ENCODE results near the gene TANGO6. TPM values are rescaled to one million over a fixed set of nuclear protein-coding genes. Genes with fewer than 3 reads are reported as not detected.

Gene TANGO6
- polyA plus RNA-seq, 1 experiment = 14.6 TPM

DNA sequence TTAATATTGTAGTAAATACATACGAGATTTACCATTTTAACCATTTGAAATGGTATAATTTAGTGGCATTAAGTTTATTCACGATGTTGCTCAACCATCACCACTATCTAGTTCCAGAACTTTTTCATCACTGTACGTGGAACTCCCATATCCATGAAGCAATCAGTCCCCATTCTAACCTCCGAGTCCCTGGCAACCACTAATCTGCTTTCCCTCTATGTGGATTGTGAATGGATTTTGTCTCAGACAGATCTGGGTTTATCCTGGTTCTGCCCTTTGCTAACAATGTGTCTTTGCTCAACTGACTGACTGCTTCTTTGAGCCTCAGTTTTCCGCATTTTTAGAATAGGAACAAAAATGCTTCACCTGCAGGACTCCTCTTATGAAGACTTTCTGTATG is 51.4 kb downstream of the TANGO6 start:
- CTCF ChIA-PET = interaction anchor here (11.7 kb wide), 1 partner anchor 229 kb away, joined by 146 read pairs; no protein-coding TSS in a partner anchor
- Histone ChIP-seq H3K36me3 (ENCODE audit: control insufficient read depth, insufficient read depth, low read length) (no peaks in the 10 kb centered on the region), H3K27me3 (ENCODE audit: control insufficient read depth, insufficient read depth, low read length) (no peaks in the 10 kb centered on the region), H3K4me3 (ENCODE audit: low read depth, low read length) (no peak overlapping the region)
- no peak for DNase-seq (ENCODE audit: low read depth)
- POLR2A ChIA-PET = no interaction called here
- TF ChIP-seq, protein P1, sequence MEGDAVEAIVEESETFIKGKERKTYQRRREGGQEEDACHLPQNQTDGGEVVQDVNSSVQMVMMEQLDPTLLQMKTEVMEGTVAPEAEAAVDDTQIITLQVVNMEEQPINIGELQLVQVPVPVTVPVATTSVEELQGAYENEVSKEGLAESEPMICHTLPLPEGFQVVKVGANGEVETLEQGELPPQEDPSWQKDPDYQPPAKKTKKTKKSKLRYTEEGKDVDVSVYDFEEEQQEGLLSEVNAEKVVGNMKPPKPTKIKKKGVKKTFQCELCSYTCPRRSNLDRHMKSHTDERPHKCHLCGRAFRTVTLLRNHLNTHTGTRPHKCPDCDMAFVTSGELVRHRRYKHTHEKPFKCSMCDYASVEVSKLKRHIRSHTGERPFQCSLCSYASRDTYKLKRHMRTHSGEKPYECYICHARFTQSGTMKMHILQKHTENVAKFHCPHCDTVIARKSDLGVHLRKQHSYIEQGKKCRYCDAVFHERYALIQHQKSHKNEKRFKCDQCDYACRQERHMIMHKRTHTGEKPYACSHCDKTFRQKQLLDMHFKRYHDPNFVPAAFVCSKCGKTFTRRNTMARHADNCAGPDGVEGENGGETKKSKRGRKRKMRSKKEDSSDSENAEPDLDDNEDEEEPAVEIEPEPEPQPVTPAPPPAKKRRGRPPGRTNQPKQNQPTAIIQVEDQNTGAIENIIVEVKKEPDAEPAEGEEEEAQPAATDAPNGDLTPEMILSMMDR (IDR thresholded peaks at IDR 0.05; ENCODE audit: insufficient read depth, low read depth, low read length) = no peak

DNA sequence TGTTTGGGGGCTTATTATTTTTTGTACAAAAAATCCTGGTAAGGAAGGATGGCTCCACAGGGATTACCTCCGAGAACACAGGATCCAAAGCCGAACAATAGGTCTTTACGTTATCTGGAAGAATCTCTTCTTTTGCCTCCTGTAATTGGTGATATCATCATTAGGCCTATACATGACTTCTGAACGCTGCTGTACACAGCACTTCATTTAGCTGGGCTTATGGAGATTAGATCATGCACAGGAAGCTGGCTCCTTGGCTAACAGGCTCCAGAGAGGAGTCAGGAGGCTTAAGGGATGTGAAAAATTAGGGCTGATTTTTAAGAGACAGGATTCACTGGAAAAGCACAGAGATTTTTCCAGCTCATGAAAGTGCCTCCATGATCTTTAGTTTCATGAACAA is 54.7 kb downstream of the TANGO6 start:
- CTCF ChIA-PET = interaction anchor here (1.1 to 11.7 kb wide), 4 partner anchors 51 to 377 kb away, joined by 3 to 146 read pairs (median 6); no protein-coding TSS in a partner anchor
- Histone ChIP-seq H3K27me3 (ENCODE audit: control insufficient read depth, insufficient read depth, low read length) (no peaks in the 10 kb centered on the region), H3K4me3 (ENCODE audit: low read depth, low read length) (no peak overlapping the region), H3K36me3 (ENCODE audit: control insufficient read depth, insufficient read depth, low read length) (no peaks in the 10 kb centered on the region)
- TF ChIP-seq, protein P1 (IDR thresholded peaks at IDR 0.05; ENCODE audit: insufficient read depth, low read depth, low read length) = no peak
- POLR2A ChIA-PET = no interaction called here
- no peak for DNase-seq (ENCODE audit: low read depth)

GRCh38 chr16:68900009-68900408 is 56.7 kb downstream of the TANGO6 start:
- Histone ChIP-seq H3K4me3 (ENCODE audit: low read depth, low read length) (no peak overlapping the region), H3K36me3 (ENCODE audit: control insufficient read depth, insufficient read depth, low read length) (no peaks in the 10 kb centered on the region), H3K27me3 (ENCODE audit: control insufficient read depth, insufficient read depth, low read length) (no peaks in the 10 kb centered on the region)
- ChIA-PET POLR2A (no interaction called here), CTCF (interaction anchor here (11.7 kb wide), 1 partner anchor 223 kb away, joined by 146 read pairs; no protein-coding TSS in a partner anchor)
- TF ChIP-seq, protein P1 (IDR thresholded peaks at IDR 0.05; ENCODE audit: insufficient read depth, low read depth, low read length) = no peak
- no peak for DNase-seq (ENCODE audit: low read depth)

- Histone ChIP-seq H3K27me3 (ENCODE audit: control insufficient read depth, insufficient read depth, low read length) (no peaks in the 10 kb centered on the region), H3K36me3 (ENCODE audit: control insufficient read depth, insufficient read depth, low read length) (no peaks in the 10 kb centered on the region), H3K4me3 (ENCODE audit: low read depth, low read length) (no peak overlapping the region)
- DNase-seq (ENCODE audit: low read depth) = peak; percentile 25
- TF ChIP-seq, protein P1 (IDR thresholded peaks at IDR 0.05; ENCODE audit: insufficient read depth, low read depth, low read length) = peak; percentile 74
- POLR2A ChIA-PET = interaction anchor here (0.7 kb wide), 1 partner anchor 69 kb away, joined by 4 read pairs; no protein-coding TSS in a partner anchor
- CTCF ChIA-PET = interaction anchor here (0.7 to 11.7 kb wide), 17 partner anchors 8 to 312 kb away, joined by 3 to 146 read pairs (median 4); no protein-coding TSS in a partner anchor
These were observed 59.0 kb downstream of the TANGO6 start for GRCh38 chr16:68902003-68902968.

DNA sequence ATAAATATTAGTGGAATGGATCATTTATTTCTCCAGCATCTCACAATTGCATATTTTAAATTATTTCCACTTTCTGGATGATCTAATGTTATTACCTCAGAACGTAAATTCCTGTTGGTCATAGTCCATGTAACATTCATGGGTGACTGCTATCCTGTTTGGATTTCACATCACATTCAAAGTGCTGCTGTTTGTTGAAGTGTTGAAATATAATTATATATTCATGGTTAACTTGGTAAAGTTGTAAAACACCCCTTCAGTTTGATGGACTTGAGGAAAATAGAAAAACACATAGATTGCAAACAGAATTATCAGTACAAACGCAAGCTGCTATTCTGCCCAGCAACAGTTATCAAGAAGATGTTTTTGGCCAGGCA is 59.6 kb downstream of the TANGO6 start:
- Histone ChIP-seq H3K27me3 (ENCODE audit: control insufficient read depth, insufficient read depth, low read length) (no peaks in the 10 kb centered on the region), H3K4me3 (ENCODE audit: low read depth, low read length) (no peak overlapping the region), H3K36me3 (ENCODE audit: control insufficient read depth, insufficient read depth, low read length) (no peaks in the 10 kb centered on the region)
- CTCF ChIA-PET = interaction anchor here (0.8 to 11.7 kb wide), 11 partner anchors 9 to 313 kb away, joined by 3 to 146 read pairs (median 4); no protein-coding TSS in a partner anchor
- TF ChIP-seq, protein P1 (IDR thresholded peaks at IDR 0.05; ENCODE audit: insufficient read depth, low read depth, low read length) = no peak
- DNase-seq (ENCODE audit: low read depth) = no peak
- POLR2A ChIA-PET = no interaction called here

Measured in BJ (cell line).